Esophagus muscularis mucosa (tissue), 3 donors: Measurements from ENCODE around the gene ASAP3.

Source experiments
- POLR2A ChIP-seq: fragments of 450-650 bp; IDR thresholded peaks from one replicate; pipeline ENCODE4 v1.6.1; 2017; ENCODE audit warnings: antibody characterized with exemption, moderate library complexity, mild to moderate bottlenecking, low read depth
- TF ChIP-seq, protein P1 (sequence below), 3 experiments: fragments of 200-600 bp in 2 of 3; fragments of 450-650 bp in 1 of 3; sonication (generic) in 2 of 3; IDR thresholded peaks; one replicate each; pipeline ENCODE4 v1.5.1; 2017 to 2019; ENCODE audit warnings: antibody characterized with exemption in 3 of 3, mild to moderate bottlenecking in 2 of 3, moderate library complexity in 1 of 3

DNA sequence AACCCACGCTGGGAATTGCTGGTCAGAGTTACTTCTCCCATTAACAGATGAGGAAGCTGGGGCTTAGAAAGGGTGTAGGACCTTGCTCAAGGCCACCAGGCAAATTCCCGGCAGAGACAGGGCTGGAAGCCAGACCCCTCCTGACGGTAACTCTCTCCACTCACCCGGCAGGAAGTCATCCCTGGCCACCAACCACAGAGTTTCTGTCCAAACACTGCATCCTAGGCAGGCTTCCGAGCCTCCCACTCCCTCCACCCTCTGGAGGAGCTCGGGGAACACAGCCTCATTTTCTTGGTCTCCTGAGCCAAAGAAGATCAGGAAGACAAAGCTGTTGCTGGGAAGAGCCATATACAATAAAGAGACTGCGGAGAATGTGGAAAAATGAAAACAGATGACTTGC, 89.3 kb downstream of the ASAP3 start:
- TF ChIP-seq, protein P1, sequence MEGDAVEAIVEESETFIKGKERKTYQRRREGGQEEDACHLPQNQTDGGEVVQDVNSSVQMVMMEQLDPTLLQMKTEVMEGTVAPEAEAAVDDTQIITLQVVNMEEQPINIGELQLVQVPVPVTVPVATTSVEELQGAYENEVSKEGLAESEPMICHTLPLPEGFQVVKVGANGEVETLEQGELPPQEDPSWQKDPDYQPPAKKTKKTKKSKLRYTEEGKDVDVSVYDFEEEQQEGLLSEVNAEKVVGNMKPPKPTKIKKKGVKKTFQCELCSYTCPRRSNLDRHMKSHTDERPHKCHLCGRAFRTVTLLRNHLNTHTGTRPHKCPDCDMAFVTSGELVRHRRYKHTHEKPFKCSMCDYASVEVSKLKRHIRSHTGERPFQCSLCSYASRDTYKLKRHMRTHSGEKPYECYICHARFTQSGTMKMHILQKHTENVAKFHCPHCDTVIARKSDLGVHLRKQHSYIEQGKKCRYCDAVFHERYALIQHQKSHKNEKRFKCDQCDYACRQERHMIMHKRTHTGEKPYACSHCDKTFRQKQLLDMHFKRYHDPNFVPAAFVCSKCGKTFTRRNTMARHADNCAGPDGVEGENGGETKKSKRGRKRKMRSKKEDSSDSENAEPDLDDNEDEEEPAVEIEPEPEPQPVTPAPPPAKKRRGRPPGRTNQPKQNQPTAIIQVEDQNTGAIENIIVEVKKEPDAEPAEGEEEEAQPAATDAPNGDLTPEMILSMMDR (IDR thresholded peaks at IDR 0.05) = no peak
- TF ChIP-seq POLR2A = no peak
